DND-41 (cell line): ENCODE data around the gene RNF123.

Experiments used
- ATAC-seq: fragments of 200-7000 bp; cut with Tn5 transposase; 3 replicates; pipeline ENCODE4 v1.9.1; 2021; ENCODE audit warnings: low read depth; ENCODE audit not compliant: insufficient read depth
- DNase-seq: peaks from one replicate; pipeline ENCODE4 v3.0.0-alpha.2; 2020
- H2AFZ ChIP-seq: 2 replicates; pipeline ENCODE4 v1.6.0; 2012; ENCODE audit warnings: low read depth, low read length
- H3K27ac ChIP-seq: 2 replicates; pipeline ENCODE4 v1.5.1; 2012; ENCODE audit warnings: low read length, inconsistent platforms
- H3K27me3 ChIP-seq: fragments of 200-600 bp; sonication (generic); 2 replicates; pipeline ENCODE4 v1.6.0; 2012; ENCODE audit warnings: low read length, mild to moderate bottlenecking, inconsistent platforms; ENCODE audit not compliant: insufficient read depth, poor library complexity
- H3K36me3 ChIP-seq: 2 replicates; pipeline ENCODE4 v1.5.1; 2012; ENCODE audit warnings: low read length, inconsistent platforms; ENCODE audit not compliant: insufficient read depth
- H3K4me1 ChIP-seq: 2 replicates; pipeline ENCODE4 v1.5.1; 2012; ENCODE audit warnings: mild to moderate bottlenecking, low read length; ENCODE audit not compliant: insufficient read depth
- H3K4me2 ChIP-seq: 2 replicates; pipeline ENCODE4 v1.6.0; 2012; ENCODE audit warnings: mild to moderate bottlenecking, moderate library complexity, low read length, inconsistent platforms; ENCODE audit not compliant: insufficient read depth
- H3K4me3 ChIP-seq, 2 experiments: fragments of 200-600 bp in 1 of 2; shearing (Covaris generic) in 1 of 2; 2 replicates each; pipeline ENCODE4 v1.5.1; 2012 to 2016; ENCODE audit warnings: inconsistent platforms in 2 of 2, low read length in 2 of 2, mild to moderate bottlenecking in 2 of 2, low read depth in 1 of 2, moderate library complexity in 1 of 2
- H3K79me2 ChIP-seq: 2 replicates; pipeline ENCODE4 v1.6.0; 2012; ENCODE audit warnings: low read length, inconsistent platforms; ENCODE audit not compliant: insufficient read depth
- H3K9ac ChIP-seq: 2 replicates; pipeline ENCODE4 v1.6.0; 2012; ENCODE audit warnings: low read depth, mild to moderate bottlenecking, inconsistent platforms, low read length, moderate library complexity
- H3K9me3 ChIP-seq: 2 replicates; pipeline ENCODE4 v1.5.1; 2012; ENCODE audit warnings: low read length, moderate library complexity, mild to moderate bottlenecking, inconsistent platforms; ENCODE audit not compliant: insufficient read depth, severe bottlenecking
- H4K20me1 ChIP-seq: 2 replicates; pipeline ENCODE4 v1.6.0; 2012; ENCODE audit warnings: low read length; ENCODE audit not compliant: insufficient read depth
- CTCF ChIP-seq: IDR thresholded peaks from 2 replicates; pipeline ENCODE4 v1.5.1; 2012; ENCODE audit warnings: borderline replicate concordance, low read length, moderate library complexity, mild to moderate bottlenecking; ENCODE audit not compliant: poor library complexity, severe bottlenecking; ENCODE audit errors: extremely low read depth
- EZH2 ChIP-seq: IDR thresholded peaks from 3 replicates; pipeline ENCODE4 v1.6.1; 2012; ENCODE audit warnings: borderline replicate concordance, low read depth, mild to moderate bottlenecking, moderate library complexity, low read length, inconsistent platforms; ENCODE audit not compliant: severe bottlenecking

Gene RNF123

GRCh38 chr3:49722896-49723295 is 33.5 kb downstream of the RNF123 start:
- H3K9me3 ChIP-seq: no peaks in the 10 kb centered on the region

GRCh38 chr3:49723296-49723627 is 33.9 kb downstream of the RNF123 start:
- DNase-seq: peak; percentile 66
- peaks cover 39% of the 10 kb centered on the region for H4K20me1 ChIP-seq
- peak overlapping the region; percentile 98 for H3K4me2 ChIP-seq
- H3K79me2 ChIP-seq: peaks cover 32% of the 10 kb centered on the region
- H3K4me3 ChIP-seq: peak overlapping the region; percentile 91 to 94
- peak overlapping the region; percentile 96 for H3K9ac ChIP-seq
- H3K36me3 ChIP-seq: peaks cover 60% of the 10 kb centered on the region
- H3K9me3 ChIP-seq: no peaks in the 10 kb centered on the region
- H3K27me3 ChIP-seq: no peaks in the 10 kb centered on the region
- H3K27ac ChIP-seq: peak overlapping the region; percentile 88
- H2AFZ ChIP-seq: peak overlapping the region; percentile 82
- TF ChIP-seq EZH2 (no peak), CTCF (no peak)
- H3K4me1 ChIP-seq: peaks cover 56% of the 10 kb centered on the region
- ATAC-seq: peak; percentile 20; the same call in 2 of the 3 replicates

More at GRCh38 chr3:49722896-49723295, 33.5 kb downstream of the RNF123 start:
- peak overlapping the region; percentile 98 for H3K4me2 ChIP-seq
- peak overlapping the region; percentile 82 for H2AFZ ChIP-seq
- H3K36me3 ChIP-seq: peaks cover 60% of the 10 kb centered on the region
- ATAC-seq: no peak
- no peak for DNase-seq
- peaks cover 56% of the 10 kb centered on the region for H3K4me1 ChIP-seq
- H3K4me3 ChIP-seq: peak overlapping the region; percentile 91 to 94; a peak in 3 of 4 replicates
- TF ChIP-seq CTCF: no peak
- no peak for TF ChIP-seq EZH2
- no peaks in the 10 kb centered on the region for H3K27me3 ChIP-seq
- peak overlapping the region; percentile 88 for H3K27ac ChIP-seq
- H3K79me2 ChIP-seq: peaks cover 32% of the 10 kb centered on the region
- peak overlapping the region; percentile 96 for H3K9ac ChIP-seq
- H4K20me1 ChIP-seq: peaks cover 39% of the 10 kb centered on the region

GRCh38 chr3:49723628-49724551 is 34.5 kb downstream of the RNF123 start, which contains the start of gene GMPPB:
Gene GMPPB, minus strand, starts transcription at chr3:49723951. Its CDS starts 225 bp downstream, at chr3:49723726.
- ATAC-seq (peak; percentile 83), DNase-seq (peak; percentile 93)
- peaks cover 52% of the 10 kb centered on the region for H3K4me1 ChIP-seq
- peak within 1 kb of the TSS; percentile 98 for H3K4me2 ChIP-seq
- H3K4me3 ChIP-seq: peak within 1 kb of the TSS; percentile 91 to 94
- H3K79me2 ChIP-seq: peaks cover 32% of the 10 kb centered on the region
- no peaks in the 10 kb centered on the region for H3K27me3 ChIP-seq
- H3K27ac ChIP-seq: peak within 1 kb of the TSS; percentile 88
- H3K9ac ChIP-seq: peak within 1 kb of the TSS; percentile 96
- peaks cover 33% of the 10 kb centered on the region for H4K20me1 ChIP-seq
- TF ChIP-seq EZH2 (no peak), CTCF (no peak)
- H2AFZ ChIP-seq: peak within 1 kb of the TSS; percentile 82
- H3K36me3 ChIP-seq: peaks cover 54% of the 10 kb centered on the region
- no peaks in the 10 kb centered on the region for H3K9me3 ChIP-seq
